NK-92 (cell line): ENCODE results near the gene IGF1.

Experiments used
- DNase-seq: peaks from one replicate; lab custom pipeline; 2025; ENCODE audit not compliant: unreplicated experiment; lab: John Stamatoyannopoulos, UW

Gene IGF1

DNA sequence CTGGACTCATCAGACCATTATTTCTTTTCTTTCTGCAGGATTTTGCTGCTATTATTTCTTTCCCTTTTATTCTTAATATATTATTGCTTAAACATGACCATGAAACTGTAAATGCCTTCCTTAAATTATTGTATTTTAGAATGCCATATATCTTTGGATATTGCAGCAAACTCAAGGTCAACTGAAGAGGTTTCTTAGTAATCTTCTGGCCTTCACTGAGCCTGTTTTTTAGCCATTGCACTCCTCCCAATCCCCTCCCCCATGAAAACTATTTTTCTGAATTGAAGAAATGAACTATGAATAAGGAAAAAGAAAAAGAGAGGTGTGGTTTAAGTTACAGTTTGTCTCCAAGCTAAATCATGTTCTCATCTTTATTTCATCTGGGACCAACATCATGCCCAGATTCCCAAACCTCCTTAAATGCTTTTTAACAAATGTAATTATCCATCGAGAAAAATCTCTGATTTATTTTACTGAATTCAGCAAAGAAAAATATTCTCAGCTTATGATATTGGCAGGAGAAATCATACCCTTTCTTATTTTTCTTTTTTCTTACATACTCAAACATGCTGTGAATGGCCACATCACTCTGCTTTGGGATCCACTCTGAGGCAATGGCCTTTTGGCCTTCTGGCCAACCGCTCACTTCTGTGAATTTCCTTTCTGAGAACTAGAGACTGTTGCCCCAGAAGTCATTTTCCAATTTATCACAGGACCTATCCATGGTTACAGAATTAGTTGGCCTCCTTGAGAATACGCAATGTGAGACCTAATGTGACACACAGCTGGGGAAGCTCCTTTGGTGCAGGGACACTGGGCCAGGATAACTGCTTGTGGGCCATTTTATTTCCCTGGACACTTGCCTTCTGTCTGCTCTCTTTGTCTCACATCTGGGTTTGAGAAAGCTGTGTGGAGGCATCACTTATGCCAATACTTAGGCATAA lies 50.9 kb downstream of the IGF1 start:
- no peak for DNase-seq

- DNase-seq, result no peak
Observed at GRCh38 chr12:102427543-102427941, 52.8 kb downstream of the IGF1 start.

DNA sequence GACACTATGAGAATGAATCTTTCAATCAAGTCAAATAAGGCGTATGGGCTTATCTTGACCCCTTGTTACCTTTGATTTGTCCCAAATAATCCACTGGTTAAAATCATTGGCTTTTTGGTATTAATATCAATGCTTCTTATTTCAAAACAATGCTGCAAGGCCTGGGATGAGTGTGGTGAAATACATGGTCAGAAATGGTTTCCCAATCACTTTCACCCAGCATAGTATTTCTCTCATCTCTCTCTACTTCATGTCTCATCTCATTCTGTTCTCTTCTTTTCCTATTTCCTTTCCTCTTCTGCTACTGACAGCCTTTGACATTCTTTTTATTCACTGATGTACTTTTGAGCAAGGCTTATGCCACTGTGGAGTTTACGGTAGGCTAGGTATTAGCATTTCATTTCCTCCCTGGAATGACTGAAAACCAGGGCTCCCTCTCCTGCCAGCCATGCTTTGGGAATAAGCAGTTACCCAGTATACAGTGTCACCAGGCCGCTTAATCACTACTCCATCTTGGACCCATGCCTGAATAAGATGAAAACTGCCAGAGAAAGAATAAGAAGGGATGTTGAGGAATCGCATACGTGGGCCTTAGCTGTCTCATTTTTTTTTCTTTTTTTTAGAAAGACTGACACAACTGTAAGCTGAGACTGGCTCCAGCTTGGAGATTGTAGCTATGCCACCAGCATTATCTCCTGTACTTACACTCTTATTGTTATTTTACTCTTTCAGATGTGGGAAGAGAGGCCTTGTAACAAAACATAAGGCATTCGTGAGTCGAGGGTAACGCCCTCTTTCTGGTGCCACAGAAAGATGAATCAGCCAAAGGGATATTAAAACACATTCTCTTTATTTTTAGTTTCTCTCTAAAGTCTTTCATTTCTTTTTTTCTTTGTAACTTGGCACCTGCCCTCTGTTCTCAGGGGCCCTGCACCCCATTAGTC lies 53.5 kb downstream of the IGF1 start:
- no peak for DNase-seq

GRCh38 chr12:102425109-102426039 lies 55.0 kb downstream of the IGF1 start:
- DNase-seq, result no peak

DNA sequence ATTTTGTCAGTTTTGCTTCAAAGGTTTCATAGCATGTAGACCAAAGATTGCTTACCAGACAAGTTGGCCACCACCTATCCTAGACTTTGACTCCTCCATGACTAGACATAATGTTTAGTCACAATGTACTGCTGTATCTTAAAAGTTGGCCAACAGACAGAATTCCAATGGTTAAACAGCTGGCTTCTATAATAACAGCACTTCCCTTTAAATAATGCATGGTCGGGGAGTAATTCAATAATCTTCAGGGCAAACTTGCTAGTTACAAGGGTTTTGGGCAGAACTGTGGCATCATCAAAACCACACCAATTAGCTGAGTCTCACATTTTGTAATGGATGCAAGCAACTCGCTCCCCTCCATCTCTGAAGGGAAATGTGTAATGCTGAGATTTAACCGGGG lies 56.9 kb downstream of the IGF1 start:
- DNase-seq, result no peak

DNA sequence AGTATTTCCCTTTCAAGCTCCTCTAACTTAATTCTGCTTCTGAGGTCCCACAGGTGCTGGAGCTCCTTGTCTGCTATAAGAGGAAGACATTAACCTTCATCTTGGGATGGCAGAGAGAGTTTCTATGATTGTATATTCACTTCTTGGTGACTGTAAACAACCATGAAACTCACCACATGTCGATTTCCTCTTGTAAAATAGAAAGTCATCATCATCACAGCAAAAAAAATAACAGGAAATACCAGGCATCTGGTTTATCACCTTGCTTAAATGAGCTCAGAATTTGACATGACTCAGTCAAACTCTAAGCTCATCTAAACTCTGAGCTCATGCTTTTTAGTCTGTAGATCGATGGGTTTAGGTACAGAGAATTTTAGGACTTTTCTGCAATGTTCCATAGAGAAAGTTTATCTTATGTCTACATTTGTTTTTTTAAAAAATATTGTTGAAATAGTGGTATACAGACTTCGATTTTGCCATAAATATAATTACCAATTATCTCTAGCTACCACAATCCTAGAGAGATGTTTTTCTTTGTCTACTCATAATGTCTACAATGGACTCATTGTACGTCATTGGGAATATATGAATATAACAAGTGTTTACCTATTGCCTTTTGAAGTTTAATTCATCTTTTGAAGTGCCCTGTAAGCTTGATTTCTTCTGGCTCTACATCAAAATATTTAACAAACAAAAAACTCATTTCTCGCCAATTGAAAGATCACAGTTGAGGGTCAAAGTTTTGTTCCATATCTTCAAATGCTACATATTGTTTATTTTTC lies 58.4 kb downstream of the IGF1 start:
- DNase-seq, result no peak

GRCh38 chr12:102419094-102419764 lies 61.1 kb downstream of the IGF1 start:
- DNase-seq, result no peak

DNA sequence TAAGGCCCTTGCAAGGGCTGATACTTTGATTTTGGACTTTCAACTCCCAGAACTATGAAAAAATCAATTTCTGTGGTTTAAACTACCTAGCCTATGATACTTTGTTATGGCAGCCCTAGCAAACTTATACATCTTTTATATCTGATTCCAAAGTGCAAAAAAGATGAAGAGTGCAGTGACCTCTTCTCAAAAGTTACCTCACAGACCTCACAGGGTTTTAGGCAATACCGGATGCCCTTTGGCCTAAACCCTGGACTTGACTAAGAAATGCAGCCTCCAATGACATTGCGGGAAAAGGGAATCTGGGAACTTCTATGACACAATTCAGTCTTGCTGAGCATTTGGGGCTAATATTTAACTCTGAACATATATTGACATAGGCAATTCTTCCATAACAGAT lies 63.3 kb downstream of the IGF1 start:
- no peak for DNase-seq

- DNase-seq, result no peak
Observed at GRCh38 chr12:102415515-102415914, 64.8 kb downstream of the IGF1 start.

GRCh38 chr12:102413396-102413795 lies 67.0 kb downstream of the IGF1 start:
- DNase-seq, result no peak

GRCh38 chr12:102410511-102410910 lies 69.9 kb downstream of the IGF1 start:
- no peak for DNase-seq

DNA sequence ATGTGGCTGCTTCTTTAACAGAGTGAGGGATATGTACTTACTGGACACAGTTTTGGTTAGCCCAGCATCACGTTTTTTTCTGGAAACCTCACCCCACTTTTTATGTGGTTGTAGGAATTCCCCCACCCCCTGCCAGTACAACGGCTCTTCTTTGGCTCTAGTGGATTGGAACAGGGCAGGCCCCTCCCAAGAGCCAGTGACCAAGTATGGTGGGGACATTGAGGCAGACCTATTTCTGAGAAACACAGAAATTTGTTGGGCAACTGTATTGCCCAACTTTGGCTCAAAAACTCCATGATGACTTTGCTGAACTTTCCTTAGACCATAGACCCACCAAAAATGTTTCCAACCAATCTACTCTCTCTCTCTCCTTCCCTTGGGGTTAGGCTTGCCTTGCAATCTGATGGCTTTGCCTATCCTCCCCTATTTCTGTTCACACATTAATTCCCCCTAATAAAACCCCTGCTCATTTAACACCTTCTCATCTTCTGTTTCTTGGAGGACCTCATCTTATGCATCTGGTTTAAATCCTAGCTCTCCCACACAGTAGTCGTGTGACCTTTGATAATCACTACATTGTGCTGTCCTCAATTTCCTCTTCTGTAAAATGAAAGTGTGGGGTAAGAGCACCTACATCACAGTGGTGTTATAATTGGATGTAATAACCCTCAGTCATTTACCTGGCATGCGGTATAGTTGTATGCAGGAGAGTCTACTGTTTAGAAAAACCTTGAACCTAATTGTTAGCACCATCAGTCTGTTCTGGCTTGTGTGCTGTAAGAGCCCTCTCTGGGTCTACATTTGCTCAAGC lies 71.7 kb downstream of the IGF1 start:
- no peak for DNase-seq

GRCh38 chr12:102407776-102408486 lies 72.4 kb downstream of the IGF1 start:
- DNase-seq, result no peak

DNA sequence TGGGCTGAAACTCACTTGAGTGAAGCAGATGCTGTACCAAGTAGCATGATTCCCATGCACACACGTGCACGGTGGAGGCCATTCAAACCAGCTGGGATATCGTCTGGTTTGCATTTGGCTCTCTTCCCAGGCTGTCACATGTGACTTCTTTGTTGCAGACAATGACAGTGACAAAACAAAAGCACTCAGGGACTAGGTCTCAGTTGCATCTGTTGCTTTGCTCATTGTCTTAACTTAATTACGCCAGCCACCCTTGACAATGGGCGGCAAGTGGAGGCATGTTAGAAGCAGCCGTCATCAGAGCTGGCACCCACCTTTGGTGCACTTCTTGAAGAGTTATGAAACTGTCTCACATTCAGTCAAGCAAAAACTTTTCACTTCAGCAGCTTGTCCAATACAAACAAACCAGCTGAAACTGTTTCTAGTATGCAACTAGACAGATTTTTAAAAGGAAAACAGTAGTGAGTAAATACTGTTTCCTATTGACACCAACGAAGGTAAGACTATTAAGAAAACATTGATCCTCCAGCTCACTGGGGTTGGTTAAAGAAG lies 74.3 kb downstream of the IGF1 start:
- DNase-seq, result no peak

GRCh38 chr12:102401087-102401486 lies 79.3 kb downstream of the IGF1 start:
- DNase-seq, result no peak

DNA sequence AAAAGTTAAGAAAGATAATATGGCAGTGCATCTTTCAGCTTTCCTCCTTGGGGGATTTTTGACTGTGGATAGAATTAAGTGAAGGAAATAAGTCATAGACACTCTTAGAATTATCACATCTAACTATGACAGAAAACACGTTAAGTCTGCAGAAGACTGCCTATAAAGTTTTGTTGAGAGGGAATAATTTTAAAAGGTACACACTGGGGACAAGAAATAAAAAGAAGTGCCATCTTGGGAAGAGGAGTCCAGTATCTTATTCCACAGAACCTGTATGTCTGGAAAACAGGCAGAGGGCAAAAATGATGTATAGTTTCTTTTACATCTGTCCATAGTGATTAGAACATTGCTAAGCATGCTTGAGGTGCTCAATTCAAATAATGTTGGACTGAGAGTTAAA lies 80.7 kb downstream of the IGF1 start:
- no peak for DNase-seq

- DNase-seq, result no peak
Observed at GRCh38 chr12:102396276-102396675, 84.1 kb downstream of the IGF1 start.

GRCh38 chr12:102394200-102394599 lies 86.2 kb downstream of the IGF1 start:
- no peak for DNase-seq
